GM18951 (cell line): ENCODE measurements around the gene ARNT2.

Source experiments
- POLR2A ChIP-seq: IDR thresholded peaks from 4 replicates; pipeline ENCODE4 v1.6.1; 2011; ENCODE audit warnings: mild to moderate bottlenecking; ENCODE audit not compliant: insufficient read length, insufficient read depth; ENCODE audit errors: extremely low read depth
- in situ Hi-C: fragments of 300-500 bp; cut with MboI; formaldehyde crosslinking; loops from one replicate; pipeline ENCODE4 v1.12.0; 2022; ENCODE audit warnings: low sequenced_read_pairs, mixed read lengths, inconsistent platforms; ENCODE audit not compliant: unreplicated experiment

ARNT2 gene

GRCh38 chr15:80440024-80440423 lies 35.8 kb downstream of the ARNT2 start:
- in situ Hi-C loops = no loop called here
- no peak for TF ChIP-seq POLR2A

- in situ Hi-C loops = no loop called here
- TF ChIP-seq POLR2A = no peak
These were observed 36.9 kb downstream of the ARNT2 start for GRCh38 chr15:80441041-80441440.

GRCh38 chr15:80441714-80442113 lies 37.5 kb downstream of the ARNT2 start:
- in situ Hi-C loops = no loop called here
- no peak for TF ChIP-seq POLR2A

- TF ChIP-seq POLR2A = no peak
- in situ Hi-C loops = no loop called here
These were observed 38.7 kb downstream of the ARNT2 start for GRCh38 chr15:80442728-80443403.

- in situ Hi-C loops = no loop called here
- no peak for TF ChIP-seq POLR2A
These were observed 40.6 kb downstream of the ARNT2 start for GRCh38 chr15:80444680-80445251.

- TF ChIP-seq POLR2A = no peak
- in situ Hi-C loops = no loop called here
These were observed 41.3 kb downstream of the ARNT2 start for GRCh38 chr15:80445300-80446041.

- in situ Hi-C loops = no loop called here
- TF ChIP-seq POLR2A = no peak
These were observed 42.9 kb downstream of the ARNT2 start for GRCh38 chr15:80447077-80447476.

- in situ Hi-C loops = loop anchor here (10.0 to 25.0 kb wide), 3 partner anchors 325 to 812 kb away; partner anchors contain the start of gene CEMIP
- TF ChIP-seq POLR2A = no peak
These were observed 45.6 kb downstream of the ARNT2 start for GRCh38 chr15:80449825-80450224.

GRCh38 chr15:80450811-80451321 lies 46.7 kb downstream of the ARNT2 start:
- in situ Hi-C loops = loop anchor here (10.0 to 25.0 kb wide), 3 partner anchors 324 to 811 kb away; partner anchors contain the start of gene CEMIP
- TF ChIP-seq POLR2A = no peak

- TF ChIP-seq POLR2A = no peak
- in situ Hi-C loops = loop anchor here (10.0 to 25.0 kb wide), 3 partner anchors 323 to 810 kb away; partner anchors contain the start of gene CEMIP
These were observed 48.0 kb downstream of the ARNT2 start for GRCh38 chr15:80452166-80452565.

GRCh38 chr15:80455051-80455648 lies 51.0 kb downstream of the ARNT2 start:
- in situ Hi-C loops = loop anchor here (10.0 to 25.0 kb wide), 3 partner anchors 320 to 807 kb away; partner anchors contain the start of gene CEMIP
- no peak for TF ChIP-seq POLR2A

- no peak for TF ChIP-seq POLR2A
- in situ Hi-C loops = loop anchor here (10.0 to 25.0 kb wide), 3 partner anchors 319 to 806 kb away; partner anchors contain the start of gene CEMIP
These were observed 51.7 kb downstream of the ARNT2 start for GRCh38 chr15:80455668-80456442.
